HG03064 (cell line): ENCODE measurements around the gene SERAC1.
"Not testable (repeated sequence)": the region's sequence is repeated elsewhere in the genome, so short reads cannot be mapped to it uniquely, and the experiment has no call there.

Experiments used
- ATAC-seq: cut with Tn5 transposase; IDR thresholded peaks from one replicate; pipeline ENCODE4 v1.9.1; 2021; ENCODE audit warnings: low read depth; ENCODE audit not compliant: unreplicated experiment

The SERAC1 gene

DNA sequence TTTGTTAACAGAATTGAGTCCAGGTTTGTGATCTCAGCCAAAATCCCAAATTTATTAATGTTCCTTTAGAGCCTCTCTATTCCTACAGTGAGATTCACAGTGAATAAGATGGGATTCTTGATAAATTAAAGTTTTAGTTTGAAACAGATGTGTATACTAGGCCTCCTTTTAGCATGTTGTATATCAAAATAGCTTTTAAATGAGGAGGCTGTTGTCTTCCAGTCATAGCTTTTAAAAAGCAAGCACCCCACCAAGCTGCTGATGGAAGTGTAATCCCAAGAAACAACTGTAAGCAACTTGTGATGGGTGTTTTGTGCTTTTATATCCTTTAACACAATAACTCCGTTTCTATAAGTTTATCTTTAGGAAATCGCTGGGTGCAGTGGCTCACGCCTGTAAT is 7.0 kb upstream of the SERAC1 start:
- no peak for ATAC-seq

- no peak for ATAC-seq
Observed at GRCh38 chr6:158174514-158174913, 6.5 kb upstream of the SERAC1 start.

- ATAC-seq: no peak
Observed at GRCh38 chr6:158174024-158174423, 6.0 kb upstream of the SERAC1 start.

GRCh38 chr6:158172001-158172400 is 3.9 kb upstream of the SERAC1 start:
- no peak for ATAC-seq

DNA sequence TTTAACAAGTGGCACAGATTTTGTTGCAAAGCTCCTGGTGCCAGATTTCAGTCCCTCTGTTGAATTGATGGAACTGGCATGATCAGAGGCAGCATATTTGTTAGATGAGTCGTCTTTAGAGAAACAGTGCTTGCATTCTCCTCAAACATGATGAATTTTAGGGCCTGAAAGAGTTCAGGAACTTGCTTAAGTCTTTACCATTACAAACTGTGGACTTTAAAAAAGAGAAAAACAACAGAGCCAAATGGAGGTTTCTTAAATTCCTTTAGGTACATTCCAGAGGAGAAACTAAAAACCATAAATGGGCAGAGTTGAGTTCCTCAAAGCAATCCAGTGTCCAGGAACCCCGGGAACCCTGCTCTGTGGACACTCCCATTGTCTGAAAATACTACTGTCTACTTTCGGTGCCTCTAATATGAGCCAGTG is 2.6 kb upstream of the SERAC1 start:
- no peak for ATAC-seq

GRCh38 chr6:158169634-158170033 is 1.6 kb upstream of the SERAC1 start:
- not testable (repeated sequence) for ATAC-seq

GRCh38 chr6:158165919-158166416 is 2.1 kb downstream of the SERAC1 start:
- ATAC-seq: no peak

DNA sequence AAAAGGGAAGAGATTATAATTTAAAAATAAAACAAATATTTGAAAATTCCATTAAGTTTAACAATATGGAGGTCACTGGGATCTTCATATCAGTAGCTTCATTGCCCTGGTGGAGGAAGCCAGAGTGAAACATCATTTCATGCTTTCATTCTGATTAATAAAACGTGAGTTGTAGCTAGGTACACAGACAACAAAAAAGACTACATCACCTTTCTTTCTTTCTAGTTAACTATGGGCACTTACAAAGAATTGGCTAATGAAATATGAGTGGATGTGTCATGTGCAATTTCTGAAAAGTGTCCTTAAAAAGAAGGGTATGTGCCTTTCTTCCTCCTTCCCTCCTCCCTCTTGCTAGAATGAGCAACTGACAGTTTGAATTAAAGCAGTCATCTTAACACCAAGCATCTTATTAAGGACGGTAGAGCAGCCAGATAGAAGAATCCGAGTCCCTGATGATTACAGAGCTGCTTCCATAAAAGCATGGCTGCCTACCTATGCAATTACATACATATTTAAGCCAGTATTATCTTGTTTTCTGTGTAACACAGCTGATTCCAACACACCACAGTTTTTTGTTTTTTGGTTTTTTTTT is 3.4 kb downstream of the SERAC1 start:
- ATAC-seq: no peak

GRCh38 chr6:158161566-158162254 is 6.4 kb downstream of the SERAC1 start:
- ATAC-seq: no peak

GRCh38 chr6:158160932-158161539 is 7.0 kb downstream of the SERAC1 start:
- no peak for ATAC-seq

DNA sequence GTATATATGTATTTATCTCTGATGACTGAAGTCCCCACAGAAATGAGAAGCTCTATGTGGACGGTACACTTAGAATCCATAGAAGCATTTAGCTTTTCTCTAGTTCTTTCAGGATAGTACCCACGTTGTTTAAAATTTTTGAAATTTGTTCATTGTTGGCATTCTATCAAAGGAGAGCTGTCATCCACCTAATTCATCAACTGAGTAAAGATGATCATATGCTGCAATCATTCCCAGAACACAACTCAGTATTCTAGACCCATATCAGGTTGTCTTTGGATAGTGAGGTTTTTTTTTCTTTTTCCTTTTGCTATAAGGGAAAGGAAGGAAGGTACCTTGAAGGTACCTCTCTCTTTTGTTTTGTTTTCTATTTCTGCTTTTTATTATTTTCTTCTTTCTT is 9.3 kb downstream of the SERAC1 start:
- no peak for ATAC-seq

GRCh38 chr6:158158123-158158522 is 9.9 kb downstream of the SERAC1 start:
- ATAC-seq: no peak

DNA sequence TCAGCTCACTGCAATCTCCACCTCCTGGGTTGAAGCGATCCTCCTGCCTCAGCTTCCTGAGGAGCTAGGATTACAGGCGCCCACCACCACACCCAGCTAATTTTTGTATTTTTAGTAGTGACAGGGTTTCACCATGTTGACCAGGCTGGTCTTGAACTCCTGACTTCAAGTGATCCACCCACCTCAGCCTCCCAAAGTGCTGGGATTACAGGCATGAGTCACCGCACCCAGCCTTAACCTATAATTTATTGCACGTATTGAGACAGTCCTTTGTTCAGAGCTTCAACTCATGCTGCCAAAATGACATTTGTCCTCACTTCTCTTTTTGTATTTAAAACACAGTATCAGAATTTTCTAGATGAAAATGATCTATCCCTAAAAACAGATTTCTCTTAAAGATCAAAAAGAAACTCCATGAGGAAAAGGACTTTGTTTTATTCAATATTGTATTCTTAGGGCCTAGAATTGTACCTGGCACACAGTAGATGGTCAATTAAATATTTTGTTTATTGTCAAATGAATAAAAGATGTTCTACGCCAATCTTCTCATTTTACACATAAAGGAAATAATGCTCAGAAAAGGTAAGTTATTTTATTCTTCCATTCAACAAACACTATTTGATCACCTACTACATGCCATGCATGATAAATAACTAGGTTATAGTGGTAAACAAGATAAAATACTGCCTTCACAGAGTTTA is 10.8 kb downstream of the SERAC1 start:
- ATAC-seq: no peak

DNA sequence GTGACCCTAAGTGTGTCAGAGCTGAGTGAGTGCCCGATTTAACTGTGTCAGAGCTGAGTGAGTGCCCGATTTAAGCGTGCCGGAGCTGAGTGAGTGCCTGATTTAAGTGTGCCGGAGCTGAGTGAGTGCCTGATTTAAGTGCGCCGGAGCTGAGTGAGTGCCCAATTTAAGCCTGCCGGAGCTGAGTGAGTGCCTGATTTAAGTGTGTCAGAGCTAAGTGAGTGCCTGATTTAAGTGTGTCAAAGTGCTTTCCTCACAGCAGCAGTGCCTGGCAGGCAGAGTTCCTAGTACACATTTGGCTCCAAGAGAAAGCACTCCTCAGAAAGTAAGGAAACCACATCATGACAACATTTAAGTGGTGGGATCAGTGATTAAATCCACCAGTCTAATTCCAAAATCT is 13.2 kb downstream of the SERAC1 start:
- no peak for ATAC-seq

GRCh38 chr6:158153576-158153975 is 14.5 kb downstream of the SERAC1 start:
- ATAC-seq: no peak

DNA sequence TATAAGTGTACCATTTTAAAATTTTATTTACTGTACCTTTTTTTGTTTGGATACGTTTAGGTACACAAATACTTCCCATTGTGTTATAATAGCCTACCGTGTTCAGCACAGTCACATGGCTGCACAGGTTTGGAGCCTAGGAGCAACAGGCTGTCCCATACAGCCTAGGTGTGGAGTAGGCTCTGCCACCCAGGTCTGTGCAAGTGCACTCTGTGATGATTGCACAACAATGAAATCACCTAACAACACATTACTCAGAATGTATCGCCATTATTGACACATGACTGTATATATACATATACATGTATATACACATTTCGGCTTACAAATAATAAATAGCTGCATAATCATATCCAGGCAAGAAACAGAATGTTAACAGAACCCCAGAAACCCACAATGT is 15.4 kb downstream of the SERAC1 start:
- ATAC-seq: no peak

- not testable (repeated sequence) for ATAC-seq
Observed at GRCh38 chr6:158152025-158152424, 16.0 kb downstream of the SERAC1 start.

GRCh38 chr6:158150701-158151100 is 17.4 kb downstream of the SERAC1 start:
- no peak for ATAC-seq

GRCh38 chr6:158149641-158150040 is 18.4 kb downstream of the SERAC1 start:
- no peak for ATAC-seq

DNA sequence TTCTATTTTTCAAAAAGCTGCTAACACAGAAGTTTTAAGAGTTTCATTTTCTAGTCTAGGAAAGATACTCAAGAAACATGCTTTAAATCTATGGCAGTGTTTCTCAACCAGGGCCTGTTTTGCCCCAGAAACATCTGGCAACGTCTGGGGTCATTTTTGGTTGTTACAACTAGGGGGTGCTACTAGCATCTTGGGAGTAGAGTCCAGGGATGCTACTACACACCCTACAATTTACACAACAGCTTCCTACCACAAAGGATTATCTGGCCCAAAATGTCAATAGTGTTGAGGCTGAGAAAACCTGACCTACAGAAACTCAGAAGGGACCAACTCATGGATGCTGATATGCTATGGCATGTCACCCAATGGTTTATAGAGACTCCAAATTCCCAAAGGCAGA is 24.4 kb downstream of the SERAC1 start:
- no peak for ATAC-seq

DNA sequence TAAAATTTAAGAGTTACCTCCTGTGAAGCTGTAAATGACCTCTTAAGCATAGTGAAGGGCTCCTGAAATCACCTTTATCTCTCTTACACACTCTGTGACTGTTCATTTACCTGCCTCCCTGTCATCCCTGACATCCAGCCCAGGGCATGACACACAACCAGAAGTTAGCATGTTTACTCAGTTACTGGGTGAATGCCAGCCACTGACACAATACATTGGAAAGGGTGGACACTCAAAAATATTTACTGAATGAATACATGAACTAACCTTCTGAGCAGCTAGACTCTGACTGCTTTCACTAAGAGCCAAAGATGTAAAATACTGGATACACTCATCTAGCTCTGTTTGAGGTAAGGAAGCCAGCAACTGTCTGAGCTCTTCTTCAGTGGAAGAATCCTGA is 25.3 kb downstream of the SERAC1 start:
- ATAC-seq: no peak
